H9 (cell line): ENCODE measurements around the gene TMEM30B. TPM values are rescaled to one million over a fixed set of nuclear protein-coding genes. Genes with fewer than 3 reads are reported as not detected.

Experiments
- DNase-seq: peaks from one replicate; pipeline ENCODE4 v3.0.0-alpha.2; 2017
- H2AFZ ChIP-seq: one replicate; pipeline ENCODE4 v1.6.1; 2013; ENCODE audit warnings: mild to moderate bottlenecking, low read length, control low read depth, moderate library complexity
- H2AK5ac ChIP-seq: 2 replicates; pipeline ENCODE4 v1.6.1; 2013; ENCODE audit warnings: low read length, control low read depth, mixed read lengths; ENCODE audit not compliant: insufficient read length
- H2BK120ac ChIP-seq: one replicate; pipeline ENCODE4 v1.6.1; 2013; ENCODE audit warnings: low read depth, mild to moderate bottlenecking, low read length, control low read depth, inconsistent platforms; ENCODE audit not compliant: poor library complexity, severe bottlenecking
- H2BK12ac ChIP-seq: 2 replicates; pipeline ENCODE4 v1.6.1; 2013; ENCODE audit warnings: low read length, control low read depth, mixed read lengths, low read depth; ENCODE audit not compliant: insufficient read length
- H2BK15ac ChIP-seq: 2 replicates; pipeline ENCODE4 v1.6.1; 2013; ENCODE audit warnings: low read depth, low read length, control low read depth
- H2BK20ac ChIP-seq: one replicate; pipeline ENCODE4 v1.6.1; 2013; ENCODE audit warnings: low read depth, mild to moderate bottlenecking, low read length, control low read depth, inconsistent platforms; ENCODE audit not compliant: poor library complexity, severe bottlenecking
- H2BK5ac ChIP-seq: 2 replicates; pipeline ENCODE4 v1.6.1; 2013; ENCODE audit warnings: low read length, control low read depth, mixed read lengths; ENCODE audit not compliant: insufficient read length
- H3K14ac ChIP-seq: 2 replicates; pipeline ENCODE4 v1.6.1; 2013; ENCODE audit warnings: low read length, control low read depth; ENCODE audit not compliant: insufficient read depth
- H3K18ac ChIP-seq: 2 replicates; pipeline ENCODE4 v1.6.1; 2013; ENCODE audit warnings: low read depth, mild to moderate bottlenecking, mixed read lengths, low read length, control low read depth; ENCODE audit not compliant: insufficient read length
- H3K23ac ChIP-seq: 2 replicates; pipeline ENCODE4 v1.6.1; 2013; ENCODE audit warnings: low read length, control low read depth, mixed read lengths, low read depth; ENCODE audit not compliant: insufficient read length
- H3K23me2 ChIP-seq: 2 replicates; pipeline ENCODE4 v1.6.1; 2013; ENCODE audit warnings: low read depth, mild to moderate bottlenecking, mixed read lengths, low read length, control low read depth; ENCODE audit not compliant: insufficient read length, poor library complexity, severe bottlenecking
- H3K27ac ChIP-seq: 2 replicates; pipeline ENCODE4 v1.5.1; 2013; ENCODE audit warnings: low read length, control low read depth, mixed read lengths, low read depth; ENCODE audit not compliant: insufficient read length
- H3K27me3 ChIP-seq: 2 replicates; pipeline ENCODE4 v1.6.1; 2013; ENCODE audit warnings: low read length, control low read depth, inconsistent platforms; ENCODE audit not compliant: insufficient read depth
- H3K4ac ChIP-seq: 2 replicates; pipeline ENCODE4 v1.6.1; 2013; ENCODE audit warnings: low read depth, mild to moderate bottlenecking, control low read depth, inconsistent platforms, low read length, moderate library complexity
- H3K4me1 ChIP-seq: 2 replicates; pipeline ENCODE4 v1.6.1; 2013; ENCODE audit warnings: low read length, control low read depth, inconsistent platforms; ENCODE audit not compliant: insufficient read depth
- H3K4me2 ChIP-seq: 2 replicates; pipeline ENCODE4 v1.6.1; 2013; ENCODE audit warnings: low read length, control low read depth, mixed read lengths; ENCODE audit not compliant: insufficient read length, insufficient read depth
- H3K56ac ChIP-seq: 2 replicates; pipeline ENCODE4 v1.6.1; 2013; ENCODE audit warnings: low read depth, mild to moderate bottlenecking, mixed read lengths, low read length, control low read depth; ENCODE audit not compliant: insufficient read length
- H3K79me1 ChIP-seq: 2 replicates; pipeline ENCODE4 v1.6.1; 2013; ENCODE audit warnings: low read depth, mild to moderate bottlenecking, moderate library complexity, low read length, control low read depth, inconsistent platforms; ENCODE audit not compliant: insufficient read depth, poor library complexity, severe bottlenecking
- H3K79me2 ChIP-seq: 2 replicates; pipeline ENCODE4 v1.6.1; 2013; ENCODE audit warnings: low read length, control low read depth, inconsistent platforms; ENCODE audit not compliant: insufficient read depth
- H3K9ac ChIP-seq: 2 replicates; pipeline ENCODE4 v1.6.1; 2013; ENCODE audit warnings: low read length, control low read depth, mixed read lengths; ENCODE audit not compliant: insufficient read length; ENCODE audit errors: extremely low read depth
- H3K9me3 ChIP-seq: one replicate; pipeline ENCODE4 v1.6.1; 2013; ENCODE audit warnings: low read depth, low read length, inconsistent platforms; ENCODE audit not compliant: control insufficient read depth
- H3T11ph ChIP-seq: one replicate; pipeline ENCODE4 v1.6.1; 2013; ENCODE audit warnings: mild to moderate bottlenecking, low read length, control low read depth, inconsistent platforms
- H4K20me1 ChIP-seq: one replicate; pipeline ENCODE4 v1.6.1; 2013; ENCODE audit not compliant: control insufficient read depth, insufficient read length, insufficient read depth
- H4K5ac ChIP-seq: 2 replicates; pipeline ENCODE4 v1.6.1; 2013; ENCODE audit warnings: low read depth, mild to moderate bottlenecking, mixed read lengths, low read length, control low read depth; ENCODE audit not compliant: insufficient read length
- H4K8ac ChIP-seq: replicated peaks from 2 replicates; pipeline ENCODE4 v1.6.1; 2013; ENCODE audit warnings: low read length, control low read depth, mixed read lengths, low read depth; ENCODE audit not compliant: insufficient read length
- H4K91ac ChIP-seq: 2 replicates; pipeline ENCODE4 v1.6.1; 2013; ENCODE audit warnings: low read depth, mild to moderate bottlenecking, moderate library complexity, mixed read lengths, low read length, control low read depth; ENCODE audit not compliant: insufficient read length
- H3K27ac Mint-ChIP-seq, 3 experiments: 2 replicates in 2 of 3; 3 replicates in 1 of 3; pipeline ENCODE4 v1.8.0; 2020 to 2021; ENCODE audit warnings: mixed read lengths in 3 of 3, mild to moderate bottlenecking in 1 of 3, moderate library complexity in 1 of 3
- H3K27me3 Mint-ChIP-seq: 2 replicates; pipeline ENCODE4 v1.8.0; 2021; ENCODE audit warnings: low read depth, mild to moderate bottlenecking, moderate library complexity, mixed read lengths
- H3K36me3 Mint-ChIP-seq, 3 experiments: 2 replicates in 2 of 3; 3 replicates in 1 of 3; pipeline ENCODE4 v1.8.0; 2020 to 2021; ENCODE audit warnings: low read depth in 3 of 3, mixed read lengths in 3 of 3; ENCODE audit not compliant: insufficient read depth in 1 of 3
- H3K4me1 Mint-ChIP-seq, 2 experiments: 2 replicates each; pipeline ENCODE4 v1.8.0; 2020; ENCODE audit warnings: mixed read lengths in 2 of 2
- H3K4me3 Mint-ChIP-seq, 2 experiments: 2 replicates in 1 of 2; 3 replicates in 1 of 2; pipeline ENCODE4 v1.8.0; 2020 to 2021; ENCODE audit warnings: mild to moderate bottlenecking in 2 of 2, mixed read lengths in 2 of 2, moderate library complexity in 1 of 2
- H3K9me3 Mint-ChIP-seq, 2 experiments: 2 replicates in 1 of 2; 3 replicates in 1 of 2; pipeline ENCODE4 v1.8.0; 2020; ENCODE audit warnings: mild to moderate bottlenecking in 2 of 2, mixed read lengths in 2 of 2, moderate library complexity in 1 of 2
- CTCF ChIP-seq: fragments of 200-600 bp; sonication (generic); conservative IDR thresholded peaks from 3 replicates; pipeline ENCODE4 v1.8.0; 2021; ENCODE audit warnings: antibody characterized with exemption, mild to moderate bottlenecking
- WGBS: extraction: QIAGEN DNeasy Blood & Tissue Kit; methylation state at CpG from one replicate; pipeline ENCODE4 v1.1.7; 2013; ENCODE audit warnings: missing lambda C conversion rate, low lambda C conversion rate, mixed read lengths; ENCODE audit not compliant: insufficient read length; ENCODE audit errors: extremely low coverage; 5-methylcytosine and 5-hydroxymethylcytosine counted together
- total RNA-seq: library from RNA; stranded (reverse); gene quantifications from 2 replicates; pipeline ENCODE4 v1.2.1, GENCODE V29; 2021

TMEM30B gene
- total RNA-seq, 1 experiment from 2014 or later, result 12.2 TPM

GRCh38 chr14:61297581-61297980 is 16.4 kb upstream of the TMEM30B start:
- Histone ChIP-seq H4K91ac (no peak overlapping the region), H2BK20ac (no peak overlapping the region), H2BK12ac (no peak overlapping the region), H3T11ph (no peak overlapping the region), H2BK120ac (no peak overlapping the region), H3K18ac (no peak overlapping the region), H4K8ac (no peak overlapping the region), H4K5ac (no peak overlapping the region), H3K4me2 (no peak overlapping the region), H3K56ac (no peak overlapping the region), H4K20me1 (no peaks in the 10 kb centered on the region), H3K4ac (no peak overlapping the region), H3K27me3 (no peaks in the 10 kb centered on the region), H2AK5ac (no peak overlapping the region), H3K9me3 (no peaks in the 10 kb centered on the region), H2BK5ac (no peak overlapping the region), H3K79me1 (no peaks in the 10 kb centered on the region), H3K14ac (no peak overlapping the region), H2BK15ac (no peak overlapping the region), H3K23ac (no peak overlapping the region), H3K27ac (no peak overlapping the region), H3K4me1 (peaks cover 5% of the 10 kb centered on the region; the same call in 1 of the 2 replicates), H3K79me2 (no peaks in the 10 kb centered on the region), H3K9ac (no peak overlapping the region), H3K23me2 (no peaks in the 10 kb centered on the region), H2AFZ (no peak overlapping the region)
- no peak for TF ChIP-seq CTCF
- no peak for DNase-seq
- no peaks in the 10 kb centered on the region for H3K36me3 Mint-ChIP-seq
- no peak overlapping the region for H3K4me3 Mint-ChIP-seq
- peaks cover 4% of the 10 kb centered on the region for H3K27me3 Mint-ChIP-seq
- WGBS, result no CpG with 5 or more reads among the region's 6 CpGs
- H3K27ac Mint-ChIP-seq, result no peak overlapping the region
- no peaks in the 10 kb centered on the region for H3K9me3 Mint-ChIP-seq
- peaks cover 32 to 35% of the 10 kb centered on the region in 2 experiments for H3K4me1 Mint-ChIP-seq
